ENCODE results near the gene GPBP1.
A peak's percentile ranks its signal among the peaks of the same experiment; 100 is the strongest.

Gene GPBP1

DNA sequence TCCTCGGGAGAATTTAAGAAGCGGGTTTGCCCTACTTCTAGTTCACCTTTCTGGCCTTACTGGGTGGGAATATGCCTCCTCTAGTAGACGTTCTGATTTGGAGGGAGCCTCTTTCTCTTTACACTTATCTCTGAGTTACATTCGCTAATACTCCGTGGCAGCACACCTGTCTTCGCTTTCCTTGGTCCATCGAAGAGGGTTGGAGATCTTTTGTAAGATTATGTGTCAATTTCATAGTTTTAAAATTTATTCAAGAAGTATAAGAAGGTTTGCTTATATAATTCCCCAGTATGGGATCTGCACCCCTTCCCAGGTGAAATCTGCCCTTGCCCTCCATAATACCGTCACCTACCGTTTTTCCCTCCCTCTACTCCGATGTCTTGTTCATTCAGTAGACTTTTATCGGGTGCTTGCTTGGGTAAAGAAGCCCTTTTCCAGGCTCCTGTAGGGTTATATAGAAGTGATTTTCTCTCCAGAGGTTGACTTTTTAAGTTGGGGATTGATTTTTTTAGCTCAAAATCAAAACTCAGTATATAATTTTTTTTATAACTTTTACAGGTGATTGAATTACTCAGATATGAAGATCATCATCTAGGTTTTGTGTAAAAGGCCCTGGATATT, 1.1 kb downstream of the GPBP1 start:
- TF ChIP-seq EZH2phosphoT487 (conservative IDR thresholded peaks at IDR 0.05; ENCODE audit: low read length), result no peak
- TF ChIP-seq, protein P1, sequence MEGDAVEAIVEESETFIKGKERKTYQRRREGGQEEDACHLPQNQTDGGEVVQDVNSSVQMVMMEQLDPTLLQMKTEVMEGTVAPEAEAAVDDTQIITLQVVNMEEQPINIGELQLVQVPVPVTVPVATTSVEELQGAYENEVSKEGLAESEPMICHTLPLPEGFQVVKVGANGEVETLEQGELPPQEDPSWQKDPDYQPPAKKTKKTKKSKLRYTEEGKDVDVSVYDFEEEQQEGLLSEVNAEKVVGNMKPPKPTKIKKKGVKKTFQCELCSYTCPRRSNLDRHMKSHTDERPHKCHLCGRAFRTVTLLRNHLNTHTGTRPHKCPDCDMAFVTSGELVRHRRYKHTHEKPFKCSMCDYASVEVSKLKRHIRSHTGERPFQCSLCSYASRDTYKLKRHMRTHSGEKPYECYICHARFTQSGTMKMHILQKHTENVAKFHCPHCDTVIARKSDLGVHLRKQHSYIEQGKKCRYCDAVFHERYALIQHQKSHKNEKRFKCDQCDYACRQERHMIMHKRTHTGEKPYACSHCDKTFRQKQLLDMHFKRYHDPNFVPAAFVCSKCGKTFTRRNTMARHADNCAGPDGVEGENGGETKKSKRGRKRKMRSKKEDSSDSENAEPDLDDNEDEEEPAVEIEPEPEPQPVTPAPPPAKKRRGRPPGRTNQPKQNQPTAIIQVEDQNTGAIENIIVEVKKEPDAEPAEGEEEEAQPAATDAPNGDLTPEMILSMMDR (IDR thresholded peaks at IDR 0.05; ENCODE audit: insufficient read depth, low read length, poor library complexity, severe bottlenecking), result no peak
- Histone ChIP-seq H3K9me3 (ENCODE audit: insufficient read depth, low read length) (no peaks in the 10 kb centered on the region), H3K9me2 (replicated peaks; ENCODE audit: insufficient read depth, low read length) (no peaks in the 10 kb centered on the region), H3F3A (ENCODE audit: insufficient read depth) (peaks cover 48% of the 10 kb centered on the region), H4K20me1 (ENCODE audit: low read depth, low read length) (peaks cover 37% of the 10 kb centered on the region), H3K79me2 (ENCODE audit: insufficient read depth, low read length) (peaks cover 61% of the 10 kb centered on the region), H3K27me3 (ENCODE audit: low read length) (no peaks in the 10 kb centered on the region), H2AFZ (ENCODE audit: low read depth, low read length, severe bottlenecking) (no peak overlapping the region), H3K36me3 (ENCODE audit: low read length) (peaks cover 21% of the 10 kb centered on the region), H3K27ac (ENCODE audit: low read depth, low read length) (peak overlapping the region; percentile 91), H3K4me3 (ENCODE audit: insufficient read depth, low read length, poor library complexity, severe bottlenecking) (peak overlapping the region; percentile 92), H3K9ac (ENCODE audit: low read length) (peak overlapping the region; percentile 90), H3K4me2 (ENCODE audit: low read depth, low read length, poor library complexity, severe bottlenecking) (peak overlapping the region; percentile 97)

GRCh38 chr5:57175551-57176309, 1.9 kb downstream of the GPBP1 start:
- peaks cover 45% of the 10 kb centered on the region for H4K20me1 ChIP-seq (ENCODE audit: low read depth, low read length)
- H3K9ac ChIP-seq (ENCODE audit: low read length), result peak overlapping the region; percentile 90
- H3K9me2 ChIP-seq (replicated peaks; ENCODE audit: insufficient read depth, low read length), result no peaks in the 10 kb centered on the region
- no peak overlapping the region for H2AFZ ChIP-seq (ENCODE audit: low read depth, low read length, severe bottlenecking)
- H3K27me3 ChIP-seq (ENCODE audit: low read length), result no peaks in the 10 kb centered on the region
- H3F3A ChIP-seq (ENCODE audit: insufficient read depth), result peaks cover 54% of the 10 kb centered on the region
- TF ChIP-seq, protein P1 (IDR thresholded peaks at IDR 0.05; ENCODE audit: insufficient read depth, low read length, poor library complexity, severe bottlenecking), result no peak
- TF ChIP-seq EZH2phosphoT487 (conservative IDR thresholded peaks at IDR 0.05; ENCODE audit: low read length), result no peak
- H3K36me3 ChIP-seq (ENCODE audit: low read length), result peaks cover 21% of the 10 kb centered on the region
- H3K79me2 ChIP-seq (ENCODE audit: insufficient read depth, low read length), result peaks cover 68% of the 10 kb centered on the region
- peak overlapping the region; percentile 92 for H3K4me3 ChIP-seq (ENCODE audit: insufficient read depth, low read length, poor library complexity, severe bottlenecking)
- H3K4me2 ChIP-seq (ENCODE audit: low read depth, low read length, poor library complexity, severe bottlenecking), result peak overlapping the region; percentile 97
- H3K27ac ChIP-seq (ENCODE audit: low read depth, low read length), result peak overlapping the region; percentile 91
- H3K9me3 ChIP-seq (ENCODE audit: insufficient read depth, low read length), result no peaks in the 10 kb centered on the region

- no peaks in the 10 kb centered on the region for H3K27me3 ChIP-seq (ENCODE audit: low read length)
- H3K36me3 ChIP-seq (ENCODE audit: low read length), result peaks cover 21% of the 10 kb centered on the region
- peaks cover 54% of the 10 kb centered on the region for H3F3A ChIP-seq (ENCODE audit: insufficient read depth)
- no peak overlapping the region for H2AFZ ChIP-seq (ENCODE audit: low read depth, low read length, severe bottlenecking)
- H3K9ac ChIP-seq (ENCODE audit: low read length), result peak overlapping the region; percentile 90
- peak overlapping the region; percentile 97 for H3K4me2 ChIP-seq (ENCODE audit: low read depth, low read length, poor library complexity, severe bottlenecking)
- TF ChIP-seq, protein P1 (IDR thresholded peaks at IDR 0.05; ENCODE audit: insufficient read depth, low read length, poor library complexity, severe bottlenecking), result no peak
- no peak for TF ChIP-seq EZH2phosphoT487 (conservative IDR thresholded peaks at IDR 0.05; ENCODE audit: low read length)
- peaks cover 75% of the 10 kb centered on the region for H3K79me2 ChIP-seq (ENCODE audit: insufficient read depth, low read length)
- H3K27ac ChIP-seq (ENCODE audit: low read depth, low read length), result peak overlapping the region; percentile 91
- H3K9me3 ChIP-seq (ENCODE audit: insufficient read depth, low read length), result no peaks in the 10 kb centered on the region
- no peaks in the 10 kb centered on the region for H3K9me2 ChIP-seq (replicated peaks; ENCODE audit: insufficient read depth, low read length)
- H4K20me1 ChIP-seq (ENCODE audit: low read depth, low read length), result peaks cover 49% of the 10 kb centered on the region
- peak overlapping the region; percentile 92 for H3K4me3 ChIP-seq (ENCODE audit: insufficient read depth, low read length, poor library complexity, severe bottlenecking)
Measured at GRCh38 chr5:57176350-57176857, 2.5 kb downstream of the GPBP1 start.
